HG03442 (cell line): ENCODE data around the gene GPHB5.
"Not testable (repeated sequence)": the region's sequence is repeated elsewhere in the genome, so short reads cannot be mapped to it uniquely, and the experiment has no call there.

Source experiments
- ATAC-seq: cut with Tn5 transposase; IDR thresholded peaks from one replicate; pipeline ENCODE4 v1.9.1; 2021; ENCODE audit warnings: mild to moderate bottlenecking, moderate library complexity; ENCODE audit not compliant: unreplicated experiment

Gene GPHB5

GRCh38 chr14:63296060-63296563 lies 22.6 kb downstream of the GPHB5 start:
- ATAC-seq: peak; percentile 82

DNA sequence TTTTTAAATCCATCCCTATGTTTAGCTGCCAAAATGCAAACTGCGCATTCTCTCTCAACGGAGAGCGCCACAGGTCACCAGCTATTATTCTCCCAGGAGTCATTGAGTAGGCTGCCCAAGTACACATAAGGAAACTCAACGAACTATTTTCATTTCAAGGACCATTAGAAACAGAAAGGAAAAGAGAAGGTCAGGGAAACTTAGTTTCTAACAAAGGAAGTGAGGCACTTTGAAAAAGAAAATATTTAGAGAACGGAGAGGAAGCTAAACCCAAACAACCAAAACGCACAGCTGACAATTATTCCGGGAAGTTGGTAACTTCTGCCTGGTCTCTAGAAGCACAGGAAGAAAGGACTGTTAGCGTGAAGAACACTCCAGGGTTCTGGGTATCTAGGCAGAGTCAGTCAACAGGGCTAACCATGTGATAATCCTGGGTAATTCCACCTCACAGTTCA lies 23.5 kb downstream of the GPHB5 start:
- ATAC-seq: no peak

GRCh38 chr14:63292805-63293204 lies 25.9 kb downstream of the GPHB5 start:
- no peak for ATAC-seq

DNA sequence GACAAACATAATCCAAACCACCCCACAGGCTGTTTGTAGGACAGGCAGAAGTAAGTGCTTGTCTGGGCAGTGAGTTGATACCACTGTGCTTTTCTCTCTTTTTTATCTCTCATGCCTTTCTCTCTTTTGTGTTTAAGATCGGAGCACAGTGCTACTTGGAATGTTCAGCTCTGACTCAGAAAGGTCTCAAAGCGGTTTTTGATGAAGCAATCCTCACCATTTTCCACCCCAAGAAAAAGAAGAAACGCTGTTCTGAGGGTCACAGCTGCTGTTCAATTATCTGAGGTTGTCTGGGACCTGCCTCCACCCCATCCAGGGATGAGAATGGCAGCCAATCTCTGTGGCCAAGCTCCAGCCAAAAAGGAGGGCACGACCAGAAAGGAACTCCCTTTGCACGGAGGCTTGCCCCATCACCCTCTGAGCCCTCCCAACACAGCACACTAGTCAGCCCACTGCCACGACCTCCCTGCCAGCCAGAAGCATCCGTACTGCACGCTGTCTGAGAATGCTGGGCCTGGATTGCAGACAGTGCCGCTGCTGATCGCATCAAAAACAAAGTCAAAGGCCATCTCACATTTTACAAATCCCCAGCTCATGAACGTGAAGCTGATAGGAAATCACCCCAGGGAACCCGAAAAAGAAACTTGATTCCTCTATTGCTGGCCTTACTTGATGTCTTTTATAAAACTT lies 27.8 kb downstream of the GPHB5 start:
- no peak for ATAC-seq

GRCh38 chr14:63288853-63289252 lies 29.9 kb downstream of the GPHB5 start:
- peak; percentile 66 for ATAC-seq

- no peak for ATAC-seq
Measured at GRCh38 chr14:63287666-63288483, 30.9 kb downstream of the GPHB5 start.

DNA sequence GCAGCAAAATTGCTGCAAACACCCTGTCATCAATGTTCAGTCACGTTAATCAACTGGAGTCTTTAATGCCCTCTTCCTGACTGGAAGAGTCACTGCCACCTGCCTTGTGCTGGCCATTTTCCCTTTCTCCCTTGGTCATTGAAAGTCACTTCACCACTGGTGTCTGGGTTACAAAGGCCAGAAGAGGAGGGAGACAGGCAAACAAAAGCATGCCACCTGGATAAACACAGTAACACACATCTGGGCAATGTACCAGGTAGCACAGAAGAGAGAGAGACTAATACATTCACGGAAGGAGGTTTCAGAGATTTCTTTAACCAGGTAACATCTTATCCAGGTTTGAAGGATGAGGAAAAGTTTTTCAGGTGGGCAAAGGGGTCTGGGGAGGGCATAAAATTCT lies 32.7 kb downstream of the GPHB5 start:
- ATAC-seq: no peak

- ATAC-seq: no peak
Measured at GRCh38 chr14:63283884-63284248, 34.9 kb downstream of the GPHB5 start.

DNA sequence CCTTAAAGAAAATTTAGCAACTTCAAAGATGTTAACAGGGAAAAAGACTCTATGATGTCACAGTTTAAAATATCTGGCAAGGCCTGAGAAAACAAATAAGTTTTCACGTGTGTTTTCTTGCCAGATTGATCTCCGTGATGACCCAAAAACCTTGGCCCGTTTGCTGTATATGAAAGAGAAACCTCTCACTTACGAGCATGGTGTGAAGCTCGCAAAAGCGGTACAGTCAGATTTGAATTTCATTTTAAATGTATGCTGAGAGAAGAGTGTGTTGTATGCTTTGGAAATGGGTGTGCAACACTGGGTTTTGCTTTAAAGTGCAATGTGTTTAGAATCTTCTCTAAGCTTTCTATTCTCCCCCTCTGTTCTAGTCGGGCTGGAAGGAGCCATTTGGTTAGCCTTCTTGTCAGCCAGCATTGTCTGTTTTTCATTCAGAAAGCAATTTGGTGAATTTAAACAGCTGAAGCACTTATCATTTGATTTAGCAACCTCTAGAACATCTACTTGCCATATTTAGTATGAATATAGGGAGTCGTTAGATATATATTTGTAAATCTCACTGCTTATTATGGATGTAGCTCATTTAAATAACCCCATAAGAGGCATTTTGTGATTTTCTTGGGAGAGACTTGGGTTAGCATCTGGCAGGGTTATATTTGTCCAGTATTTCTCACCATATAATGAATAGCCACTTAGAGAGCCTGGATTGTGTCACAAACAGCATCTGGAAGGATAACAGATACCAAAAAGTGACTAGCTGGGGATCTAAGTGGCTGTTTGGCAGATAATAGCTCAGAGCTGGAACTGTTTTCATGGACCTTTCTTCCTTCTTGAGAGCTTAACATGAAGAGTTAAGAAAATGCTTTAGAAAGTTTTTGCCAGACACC lies 35.5 kb downstream of the GPHB5 start:
- peak; percentile 67 for ATAC-seq

DNA sequence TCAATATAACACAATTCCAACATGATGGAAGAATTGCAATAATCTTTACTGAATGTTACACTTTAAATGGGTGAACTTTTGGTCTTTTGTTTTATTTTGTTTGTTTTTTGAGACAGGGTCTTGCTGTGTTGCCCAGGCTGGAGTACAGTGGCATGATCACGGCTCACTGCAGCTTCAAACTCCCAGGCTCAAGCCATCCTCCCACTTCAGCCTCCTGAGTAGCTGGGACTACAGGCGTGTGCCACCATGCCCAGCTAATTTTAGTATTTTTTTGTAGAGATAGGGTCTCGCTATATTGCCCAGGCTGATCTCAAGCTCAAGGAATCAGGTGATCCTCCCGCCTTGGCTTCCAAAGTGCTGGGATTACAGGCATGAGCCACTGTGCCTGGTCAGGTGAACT lies 38.8 kb downstream of the GPHB5 start:
- not testable (repeated sequence) for ATAC-seq

GRCh38 chr14:63277591-63278183 lies 41.0 kb downstream of the GPHB5 start:
- no peak for ATAC-seq

GRCh38 chr14:63276492-63277342 lies 42.0 kb downstream of the GPHB5 start:
- peak; percentile 72 for ATAC-seq

- no peak for ATAC-seq
Measured at GRCh38 chr14:63276016-63276415, 42.7 kb downstream of the GPHB5 start.

- no peak for ATAC-seq
Measured at GRCh38 chr14:63275611-63276010, 43.1 kb downstream of the GPHB5 start.

GRCh38 chr14:63273717-63274655 lies 44.7 kb downstream of the GPHB5 start:
- ATAC-seq: no peak

GRCh38 chr14:63273129-63273528 lies 45.6 kb downstream of the GPHB5 start:
- ATAC-seq: no peak

DNA sequence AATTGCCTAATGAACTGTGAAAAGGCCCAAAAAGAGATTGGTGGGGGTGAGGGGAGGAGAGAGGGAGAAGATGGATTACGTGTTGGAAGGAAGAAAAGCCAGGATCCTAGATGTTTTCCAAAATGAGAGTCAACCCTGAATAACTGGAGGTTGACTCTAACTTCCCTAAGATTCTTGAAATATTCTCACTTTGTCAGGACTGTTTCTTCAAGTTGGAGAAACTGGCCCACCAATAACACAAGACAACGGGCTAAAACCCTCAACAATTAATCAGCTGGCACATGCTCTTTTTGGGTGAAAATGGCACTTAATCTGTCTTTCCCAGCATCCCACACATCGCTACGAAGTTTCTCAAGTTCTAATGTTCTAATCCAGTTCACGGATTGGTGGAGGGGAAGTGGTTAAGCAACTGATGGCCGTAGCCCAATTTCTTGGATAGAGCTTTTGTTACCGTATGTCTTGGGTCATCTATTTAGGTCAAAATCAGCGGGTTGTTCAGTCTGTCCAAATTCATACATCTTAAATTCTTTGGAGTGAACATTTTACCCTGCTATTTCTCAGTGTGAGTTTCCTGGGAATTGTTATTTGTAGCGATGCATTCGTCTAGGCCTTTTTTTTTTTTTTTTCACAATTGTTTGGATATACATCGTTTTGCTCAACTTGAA lies 49.0 kb downstream of the GPHB5 start:
- no peak for ATAC-seq

- no peak for ATAC-seq
Measured at GRCh38 chr14:63268771-63269170, 50.0 kb downstream of the GPHB5 start.
